H9 (cell line): ENCODE measurements around the gene C2CD4A. TPM values are rescaled to one million over a fixed set of nuclear protein-coding genes. Genes with fewer than 3 reads are reported as not detected.

Experiments used
- DNase-seq: peaks from one replicate; pipeline ENCODE4 v3.0.0-alpha.2; 2017
- H2AFZ ChIP-seq: one replicate; pipeline ENCODE4 v1.6.1; 2013; ENCODE audit warnings: mild to moderate bottlenecking, low read length, control low read depth, moderate library complexity
- H2AK5ac ChIP-seq: 2 replicates; pipeline ENCODE4 v1.6.1; 2013; ENCODE audit warnings: low read length, control low read depth, mixed read lengths; ENCODE audit not compliant: insufficient read length
- H2BK120ac ChIP-seq: one replicate; pipeline ENCODE4 v1.6.1; 2013; ENCODE audit warnings: low read depth, mild to moderate bottlenecking, low read length, control low read depth, inconsistent platforms; ENCODE audit not compliant: poor library complexity, severe bottlenecking
- H2BK12ac ChIP-seq: 2 replicates; pipeline ENCODE4 v1.6.1; 2013; ENCODE audit warnings: low read length, control low read depth, mixed read lengths, low read depth; ENCODE audit not compliant: insufficient read length
- H2BK15ac ChIP-seq: 2 replicates; pipeline ENCODE4 v1.6.1; 2013; ENCODE audit warnings: low read depth, low read length, control low read depth
- H2BK20ac ChIP-seq: one replicate; pipeline ENCODE4 v1.6.1; 2013; ENCODE audit warnings: low read depth, mild to moderate bottlenecking, low read length, control low read depth, inconsistent platforms; ENCODE audit not compliant: poor library complexity, severe bottlenecking
- H2BK5ac ChIP-seq: 2 replicates; pipeline ENCODE4 v1.6.1; 2013; ENCODE audit warnings: low read length, control low read depth, mixed read lengths; ENCODE audit not compliant: insufficient read length
- H3K14ac ChIP-seq: 2 replicates; pipeline ENCODE4 v1.6.1; 2013; ENCODE audit warnings: low read length, control low read depth; ENCODE audit not compliant: insufficient read depth
- H3K18ac ChIP-seq: 2 replicates; pipeline ENCODE4 v1.6.1; 2013; ENCODE audit warnings: low read depth, mild to moderate bottlenecking, mixed read lengths, low read length, control low read depth; ENCODE audit not compliant: insufficient read length
- H3K23ac ChIP-seq: 2 replicates; pipeline ENCODE4 v1.6.1; 2013; ENCODE audit warnings: low read length, control low read depth, mixed read lengths, low read depth; ENCODE audit not compliant: insufficient read length
- H3K23me2 ChIP-seq: 2 replicates; pipeline ENCODE4 v1.6.1; 2013; ENCODE audit warnings: low read depth, mild to moderate bottlenecking, mixed read lengths, low read length, control low read depth; ENCODE audit not compliant: insufficient read length, poor library complexity, severe bottlenecking
- H3K27ac ChIP-seq: 2 replicates; pipeline ENCODE4 v1.5.1; 2013; ENCODE audit warnings: low read length, control low read depth, mixed read lengths, low read depth; ENCODE audit not compliant: insufficient read length
- H3K27me3 ChIP-seq: 2 replicates; pipeline ENCODE4 v1.6.1; 2013; ENCODE audit warnings: low read length, control low read depth, inconsistent platforms; ENCODE audit not compliant: insufficient read depth
- H3K4ac ChIP-seq: 2 replicates; pipeline ENCODE4 v1.6.1; 2013; ENCODE audit warnings: low read depth, mild to moderate bottlenecking, control low read depth, inconsistent platforms, low read length, moderate library complexity
- H3K4me1 ChIP-seq: 2 replicates; pipeline ENCODE4 v1.6.1; 2013; ENCODE audit warnings: low read length, control low read depth, inconsistent platforms; ENCODE audit not compliant: insufficient read depth
- H3K4me2 ChIP-seq: 2 replicates; pipeline ENCODE4 v1.6.1; 2013; ENCODE audit warnings: low read length, control low read depth, mixed read lengths; ENCODE audit not compliant: insufficient read length, insufficient read depth
- H3K56ac ChIP-seq: 2 replicates; pipeline ENCODE4 v1.6.1; 2013; ENCODE audit warnings: low read depth, mild to moderate bottlenecking, mixed read lengths, low read length, control low read depth; ENCODE audit not compliant: insufficient read length
- H3K79me1 ChIP-seq: 2 replicates; pipeline ENCODE4 v1.6.1; 2013; ENCODE audit warnings: low read depth, mild to moderate bottlenecking, moderate library complexity, low read length, control low read depth, inconsistent platforms; ENCODE audit not compliant: insufficient read depth, poor library complexity, severe bottlenecking
- H3K79me2 ChIP-seq: 2 replicates; pipeline ENCODE4 v1.6.1; 2013; ENCODE audit warnings: low read length, control low read depth, inconsistent platforms; ENCODE audit not compliant: insufficient read depth
- H3K9ac ChIP-seq: 2 replicates; pipeline ENCODE4 v1.6.1; 2013; ENCODE audit warnings: low read length, control low read depth, mixed read lengths; ENCODE audit not compliant: insufficient read length; ENCODE audit errors: extremely low read depth
- H3K9me3 ChIP-seq: one replicate; pipeline ENCODE4 v1.6.1; 2013; ENCODE audit warnings: low read depth, low read length, inconsistent platforms; ENCODE audit not compliant: control insufficient read depth
- H3T11ph ChIP-seq: one replicate; pipeline ENCODE4 v1.6.1; 2013; ENCODE audit warnings: mild to moderate bottlenecking, low read length, control low read depth, inconsistent platforms
- H4K20me1 ChIP-seq: one replicate; pipeline ENCODE4 v1.6.1; 2013; ENCODE audit not compliant: control insufficient read depth, insufficient read length, insufficient read depth
- H4K5ac ChIP-seq: 2 replicates; pipeline ENCODE4 v1.6.1; 2013; ENCODE audit warnings: low read depth, mild to moderate bottlenecking, mixed read lengths, low read length, control low read depth; ENCODE audit not compliant: insufficient read length
- H4K8ac ChIP-seq: replicated peaks from 2 replicates; pipeline ENCODE4 v1.6.1; 2013; ENCODE audit warnings: low read length, control low read depth, mixed read lengths, low read depth; ENCODE audit not compliant: insufficient read length
- H4K91ac ChIP-seq: 2 replicates; pipeline ENCODE4 v1.6.1; 2013; ENCODE audit warnings: low read depth, mild to moderate bottlenecking, moderate library complexity, mixed read lengths, low read length, control low read depth; ENCODE audit not compliant: insufficient read length
- H3K27ac Mint-ChIP-seq, 3 experiments: 2 replicates in 2 of 3; 3 replicates in 1 of 3; pipeline ENCODE4 v1.8.0; 2020 to 2021; ENCODE audit warnings: mixed read lengths in 3 of 3, mild to moderate bottlenecking in 1 of 3, moderate library complexity in 1 of 3
- H3K27me3 Mint-ChIP-seq: 2 replicates; pipeline ENCODE4 v1.8.0; 2021; ENCODE audit warnings: low read depth, mild to moderate bottlenecking, moderate library complexity, mixed read lengths
- H3K36me3 Mint-ChIP-seq, 3 experiments: 2 replicates in 2 of 3; 3 replicates in 1 of 3; pipeline ENCODE4 v1.8.0; 2020 to 2021; ENCODE audit warnings: low read depth in 3 of 3, mixed read lengths in 3 of 3; ENCODE audit not compliant: insufficient read depth in 1 of 3
- H3K4me1 Mint-ChIP-seq, 2 experiments: 2 replicates each; pipeline ENCODE4 v1.8.0; 2020; ENCODE audit warnings: mixed read lengths in 2 of 2
- H3K4me3 Mint-ChIP-seq, 2 experiments: 2 replicates in 1 of 2; 3 replicates in 1 of 2; pipeline ENCODE4 v1.8.0; 2020 to 2021; ENCODE audit warnings: mild to moderate bottlenecking in 2 of 2, mixed read lengths in 2 of 2, moderate library complexity in 1 of 2
- H3K9me3 Mint-ChIP-seq, 2 experiments: 2 replicates in 1 of 2; 3 replicates in 1 of 2; pipeline ENCODE4 v1.8.0; 2020; ENCODE audit warnings: mild to moderate bottlenecking in 2 of 2, mixed read lengths in 2 of 2, moderate library complexity in 1 of 2
- WGBS: extraction: QIAGEN DNeasy Blood & Tissue Kit; methylation state at CpG from one replicate; pipeline ENCODE4 v1.1.7; 2013; ENCODE audit warnings: missing lambda C conversion rate, low lambda C conversion rate, mixed read lengths; ENCODE audit not compliant: insufficient read length; ENCODE audit errors: extremely low coverage; 5-methylcytosine and 5-hydroxymethylcytosine counted together
- total RNA-seq: library from RNA; stranded (reverse); gene quantifications from 2 replicates; pipeline ENCODE4 v1.2.1, GENCODE V29; 2021
- TF ChIP-seq, protein P1 (sequence below): fragments of 200-600 bp; sonication (generic); conservative IDR thresholded peaks from 3 replicates; pipeline ENCODE4 v1.8.0; 2021; ENCODE audit warnings: antibody characterized with exemption, mild to moderate bottlenecking

The C2CD4A gene
- total RNA-seq, 1 experiment from 2014 or later, result not detected

DNA sequence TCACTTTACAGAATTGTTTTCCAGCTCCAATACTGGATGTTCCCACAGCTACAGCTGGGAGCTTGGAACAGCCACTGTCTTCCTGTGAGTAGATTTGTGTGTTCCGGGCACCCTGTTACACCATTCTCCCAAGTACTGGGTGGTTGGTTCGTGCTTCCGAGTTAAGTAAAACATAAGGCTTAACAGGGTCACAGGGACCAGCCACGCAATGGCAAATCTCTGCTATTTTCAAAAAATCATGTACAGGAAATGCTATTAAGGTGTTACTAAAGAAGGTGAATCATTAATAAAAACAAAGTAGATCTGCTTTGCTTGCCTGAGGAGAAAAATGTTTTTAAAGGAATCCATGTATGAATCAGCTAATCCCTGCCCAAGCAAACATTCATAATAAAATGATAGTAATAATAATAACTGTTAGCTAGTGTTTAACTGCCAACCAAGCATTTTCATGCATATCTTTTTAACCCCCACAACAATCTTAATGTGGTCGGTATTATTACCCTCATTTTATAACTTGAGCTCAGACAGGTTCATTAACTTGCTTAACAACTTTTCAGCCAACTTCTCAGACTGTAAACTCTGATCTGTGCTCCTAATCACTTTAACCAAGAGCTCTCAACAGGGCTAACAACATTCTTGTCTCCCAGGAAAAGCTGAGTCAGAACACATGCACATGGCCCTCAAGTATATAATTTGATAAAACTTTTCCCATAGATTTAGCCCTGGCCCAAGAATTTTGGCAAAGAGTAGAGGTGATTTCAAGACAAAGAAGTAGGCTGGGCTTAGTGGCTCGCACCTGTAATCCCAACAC lies 2.7 kb upstream of the C2CD4A start:
- no peak overlapping the region for H4K5ac ChIP-seq
- H2BK12ac ChIP-seq, result no peak overlapping the region
- H2AFZ ChIP-seq, result no peak overlapping the region
- no peaks in the 10 kb centered on the region; a peak in 1 of 5 replicates for H3K9me3 Mint-ChIP-seq
- no peak overlapping the region for H2BK15ac ChIP-seq
- no CpG with 5 or more reads among the region's 6 CpGs for WGBS
- no peak overlapping the region for H3K27ac Mint-ChIP-seq
- H3K14ac ChIP-seq, result no peak overlapping the region
- H3K4me1 Mint-ChIP-seq, result peaks cover 22 to 26% of the 10 kb centered on the region in 2 experiments
- no peak overlapping the region for H3K18ac ChIP-seq
- peaks cover 17% of the 10 kb centered on the region for H3K27me3 ChIP-seq
- H3K9ac ChIP-seq, result no peak overlapping the region
- H2BK5ac ChIP-seq, result no peak overlapping the region
- no peak for DNase-seq
- no peak overlapping the region for H2BK20ac ChIP-seq
- H3T11ph ChIP-seq, result no peak overlapping the region
- H3K56ac ChIP-seq, result no peak overlapping the region
- no peaks in the 10 kb centered on the region for H3K79me2 ChIP-seq
- H3K9me3 ChIP-seq, result no peaks in the 10 kb centered on the region
- H2AK5ac ChIP-seq, result no peak overlapping the region
- no peak overlapping the region for H3K4me2 ChIP-seq
- H4K20me1 ChIP-seq, result no peaks in the 10 kb centered on the region
- no peak overlapping the region for H3K27ac ChIP-seq
- H3K4me3 Mint-ChIP-seq, result no peak overlapping the region
- H3K79me1 ChIP-seq, result no peaks in the 10 kb centered on the region
- no peak overlapping the region for H3K4ac ChIP-seq
- no peak overlapping the region for H4K8ac ChIP-seq
- H4K91ac ChIP-seq, result no peak overlapping the region
- H3K36me3 Mint-ChIP-seq, result no peaks in the 10 kb centered on the region
- H3K27me3 Mint-ChIP-seq, result peaks cover 86% of the 10 kb centered on the region
- H3K4me1 ChIP-seq, result no peaks in the 10 kb centered on the region; the same call in 1 of the 2 replicates
- no peak overlapping the region for H3K23ac ChIP-seq
- TF ChIP-seq, protein P1, sequence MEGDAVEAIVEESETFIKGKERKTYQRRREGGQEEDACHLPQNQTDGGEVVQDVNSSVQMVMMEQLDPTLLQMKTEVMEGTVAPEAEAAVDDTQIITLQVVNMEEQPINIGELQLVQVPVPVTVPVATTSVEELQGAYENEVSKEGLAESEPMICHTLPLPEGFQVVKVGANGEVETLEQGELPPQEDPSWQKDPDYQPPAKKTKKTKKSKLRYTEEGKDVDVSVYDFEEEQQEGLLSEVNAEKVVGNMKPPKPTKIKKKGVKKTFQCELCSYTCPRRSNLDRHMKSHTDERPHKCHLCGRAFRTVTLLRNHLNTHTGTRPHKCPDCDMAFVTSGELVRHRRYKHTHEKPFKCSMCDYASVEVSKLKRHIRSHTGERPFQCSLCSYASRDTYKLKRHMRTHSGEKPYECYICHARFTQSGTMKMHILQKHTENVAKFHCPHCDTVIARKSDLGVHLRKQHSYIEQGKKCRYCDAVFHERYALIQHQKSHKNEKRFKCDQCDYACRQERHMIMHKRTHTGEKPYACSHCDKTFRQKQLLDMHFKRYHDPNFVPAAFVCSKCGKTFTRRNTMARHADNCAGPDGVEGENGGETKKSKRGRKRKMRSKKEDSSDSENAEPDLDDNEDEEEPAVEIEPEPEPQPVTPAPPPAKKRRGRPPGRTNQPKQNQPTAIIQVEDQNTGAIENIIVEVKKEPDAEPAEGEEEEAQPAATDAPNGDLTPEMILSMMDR, result no peak
- H3K23me2 ChIP-seq, result peaks cover 22% of the 10 kb centered on the region
- no peak overlapping the region for H2BK120ac ChIP-seq
